Activated naive CD8-positive, alpha-beta T cell treated with anti-CD3 and anti-CD28 coated beads, Interleukin-2, amount 50 U/mL, for 24 hours (primary cell): ENCODE data around the gene VPS51.

Source experiments
- ATAC-seq: fragments of 150-1000 bp; cut with Tn5 transposase; one replicate; pipeline ENCODE4 v1.10.0; 2021
- DNase-seq: peaks from one replicate; pipeline ENCODE4 v3.0.0; 2021
- H3K27ac Mint-ChIP-seq: one replicate; pipeline ENCODE4 v1.8.0; 2021; ENCODE audit warnings: mild to moderate bottlenecking, mixed read lengths
- H3K27me3 Mint-ChIP-seq: one replicate; pipeline ENCODE4 v1.8.0; 2021; ENCODE audit warnings: mixed read lengths
- H3K36me3 Mint-ChIP-seq: one replicate; pipeline ENCODE4 v1.8.0; 2021; ENCODE audit warnings: low read depth, mixed read lengths
- H3K4me1 Mint-ChIP-seq: one replicate; pipeline ENCODE4 v1.8.0; 2021; ENCODE audit warnings: mixed read lengths
- H3K4me3 Mint-ChIP-seq: one replicate; pipeline ENCODE4 v1.8.0; 2021; ENCODE audit warnings: mild to moderate bottlenecking, moderate library complexity, mixed read lengths
- H3K9me3 Mint-ChIP-seq: one replicate; pipeline ENCODE4 v1.8.0; 2021; ENCODE audit warnings: mixed read lengths

The VPS51 gene

DNA sequence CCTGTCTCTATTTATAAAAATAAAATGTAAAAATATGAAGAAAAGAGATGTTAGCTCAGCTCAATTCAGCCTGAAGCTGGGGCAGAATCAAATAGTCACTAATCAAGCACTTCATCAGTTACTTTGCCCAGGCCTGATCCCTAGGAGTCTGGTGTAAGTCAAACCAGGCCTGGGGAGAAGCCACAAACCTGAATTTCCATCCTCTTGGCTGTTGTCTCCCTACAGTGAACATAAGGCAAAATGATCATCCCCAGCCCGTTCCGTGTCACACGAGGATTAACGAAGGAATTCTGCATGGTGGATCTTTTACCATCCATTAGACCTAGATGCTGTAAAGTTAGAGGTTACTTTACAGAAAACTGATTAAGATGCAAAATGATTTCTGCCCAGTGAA, 31.2 kb upstream of the VPS51 start:
- Mint-ChIP-seq H3K9me3 (no peaks in the 10 kb centered on the region), H3K27ac (no peak overlapping the region), H3K36me3 (no peaks in the 10 kb centered on the region)

DNA sequence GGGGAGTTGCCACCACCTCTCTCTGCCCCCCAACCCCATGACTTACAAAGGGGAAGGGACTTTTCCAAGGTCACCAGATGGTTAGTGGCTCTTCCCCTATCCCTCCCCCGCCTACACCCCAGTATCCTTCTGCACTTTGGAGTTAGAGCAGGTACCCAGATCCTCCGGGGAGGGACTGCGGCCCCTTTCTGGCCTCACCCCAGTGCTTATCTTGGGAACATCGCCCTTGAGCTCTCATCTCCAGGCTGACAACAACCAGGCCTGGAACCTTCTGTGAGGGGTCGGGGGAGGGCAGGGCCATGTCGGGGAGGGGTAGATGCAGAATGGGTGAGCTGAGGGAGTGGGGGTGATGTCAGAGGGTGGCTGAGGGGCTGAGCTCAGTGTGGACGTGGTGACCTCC, 30.2 kb upstream of the VPS51 start:
- no peak overlapping the region for H3K27ac Mint-ChIP-seq
- ATAC-seq (no peak), DNase-seq (no peak)
- no peaks in the 10 kb centered on the region for H3K4me1 Mint-ChIP-seq
- H3K4me3 Mint-ChIP-seq, result no peak overlapping the region
- no peaks in the 10 kb centered on the region for H3K36me3 Mint-ChIP-seq
- no peaks in the 10 kb centered on the region for H3K27me3 Mint-ChIP-seq
- H3K9me3 Mint-ChIP-seq, result no peaks in the 10 kb centered on the region

More for the DNA sequence above, 31.2 kb upstream of the VPS51 start:
- H3K27me3 Mint-ChIP-seq, result no peaks in the 10 kb centered on the region
- H3K4me3 Mint-ChIP-seq, result no peak overlapping the region
- DNase-seq (no peak), ATAC-seq (no peak)
- H3K4me1 Mint-ChIP-seq, result no peaks in the 10 kb centered on the region

DNA sequence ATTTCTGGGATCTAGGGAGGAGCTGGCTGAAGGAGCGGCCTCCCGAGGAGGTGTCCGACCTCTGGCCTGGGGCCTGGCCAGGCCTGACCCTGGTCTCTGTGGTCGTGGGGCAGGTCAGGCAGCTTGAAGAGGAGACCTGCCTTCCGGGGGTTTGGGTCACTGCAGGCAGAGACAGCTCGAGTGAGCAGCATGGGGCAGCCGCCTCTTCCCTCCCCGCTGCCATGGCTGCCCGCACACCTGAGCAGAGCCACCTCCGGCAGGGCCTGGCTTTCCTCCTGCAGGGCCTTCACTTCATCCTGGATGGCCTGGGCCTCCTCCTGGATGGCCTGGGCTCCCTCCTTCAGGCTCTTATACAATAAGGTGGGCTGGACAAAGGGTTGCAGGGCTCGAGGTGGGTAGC, 29.7 kb upstream of the VPS51 start:
- no peak overlapping the region for H3K27ac Mint-ChIP-seq
- no peaks in the 10 kb centered on the region for H3K36me3 Mint-ChIP-seq
- H3K9me3 Mint-ChIP-seq, result no peaks in the 10 kb centered on the region
- no peak for ATAC-seq
- H3K27me3 Mint-ChIP-seq, result no peaks in the 10 kb centered on the region
- no peak for DNase-seq
- H3K4me3 Mint-ChIP-seq, result no peak overlapping the region
- H3K4me1 Mint-ChIP-seq, result no peaks in the 10 kb centered on the region

DNA sequence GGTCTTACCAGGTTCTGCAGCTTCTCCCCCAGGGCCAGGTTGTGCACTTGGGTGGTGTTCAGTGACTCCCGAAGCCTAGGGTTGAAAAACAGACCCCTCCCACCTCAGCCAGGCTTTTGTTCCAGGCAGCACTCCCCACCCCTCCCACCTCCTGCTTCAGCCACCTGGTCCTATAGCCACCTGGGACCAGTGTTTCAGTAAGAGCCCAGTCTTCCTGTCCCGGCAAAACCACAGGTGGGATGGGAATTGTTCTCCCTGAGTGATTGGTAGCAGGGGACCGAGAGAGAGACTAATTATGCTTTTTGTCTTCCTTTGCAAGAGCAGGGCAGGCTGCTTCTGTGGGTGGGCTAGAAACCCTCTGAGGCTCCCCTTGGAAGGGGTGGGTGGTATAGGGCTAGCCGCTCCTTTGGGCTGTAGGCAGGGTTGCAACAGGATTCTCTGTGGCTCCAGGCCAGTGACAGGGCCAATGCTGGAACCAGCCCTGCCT, 29.2 kb upstream of the VPS51 start:
- DNase-seq, result no peak
- ATAC-seq, result no peak
- H3K27ac Mint-ChIP-seq, result no peak overlapping the region
- no peaks in the 10 kb centered on the region for H3K27me3 Mint-ChIP-seq
- no peak overlapping the region for H3K4me3 Mint-ChIP-seq
- H3K36me3 Mint-ChIP-seq, result no peaks in the 10 kb centered on the region
- no peaks in the 10 kb centered on the region for H3K9me3 Mint-ChIP-seq
- H3K4me1 Mint-ChIP-seq, result no peaks in the 10 kb centered on the region

DNA sequence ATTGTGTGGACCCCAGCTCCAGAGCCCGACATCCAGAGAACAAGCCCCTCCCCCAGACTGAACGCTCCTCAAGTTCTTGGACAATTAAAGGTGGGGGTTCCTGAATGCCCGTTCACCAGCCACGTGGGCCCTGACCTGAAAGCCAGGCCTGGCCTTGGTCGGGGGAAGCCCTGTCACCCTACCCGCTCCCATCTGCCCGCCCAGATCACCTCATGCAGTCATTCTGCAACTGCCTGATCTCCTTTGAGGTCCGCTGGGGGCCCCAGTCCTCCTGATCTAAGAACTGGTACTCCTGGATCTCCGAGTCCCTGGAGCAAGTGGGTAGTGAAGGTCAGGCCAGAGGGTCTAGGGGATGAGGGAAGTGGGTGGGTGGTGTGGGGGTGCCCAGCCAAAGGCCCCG, 28.6 kb upstream of the VPS51 start:
- Mint-ChIP-seq H3K36me3 (no peaks in the 10 kb centered on the region), H3K4me3 (no peak overlapping the region), H3K27me3 (no peaks in the 10 kb centered on the region), H3K27ac (no peak overlapping the region), H3K4me1 (no peaks in the 10 kb centered on the region), H3K9me3 (no peaks in the 10 kb centered on the region)
- DNase-seq (no peak), ATAC-seq (no peak)

DNA sequence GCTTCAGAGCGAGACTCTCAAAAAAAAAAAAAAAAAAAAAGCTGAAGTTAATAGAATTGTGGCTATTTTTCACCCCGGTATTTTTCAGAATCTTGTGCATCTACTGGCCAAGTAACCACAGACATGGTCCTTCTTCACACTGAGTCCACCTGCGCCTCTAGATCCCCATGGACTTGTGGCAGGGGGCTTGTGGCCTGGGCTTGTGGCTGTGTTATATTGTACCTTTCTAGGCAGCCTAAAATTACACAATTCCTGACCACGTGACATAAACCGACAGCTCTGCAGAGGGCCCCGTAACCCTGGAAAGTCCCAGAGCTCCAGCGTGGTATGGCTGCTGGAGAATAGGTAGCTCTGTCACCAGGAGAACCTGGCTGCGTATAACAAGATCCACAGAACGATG, 26.8 kb upstream of the VPS51 start:
- no peaks in the 10 kb centered on the region for H3K36me3 Mint-ChIP-seq
- no peak for ATAC-seq
- no peaks in the 10 kb centered on the region for H3K4me1 Mint-ChIP-seq
- no peak overlapping the region for H3K27ac Mint-ChIP-seq
- no peaks in the 10 kb centered on the region for H3K9me3 Mint-ChIP-seq
- H3K4me3 Mint-ChIP-seq, result no peak overlapping the region
- no peak for DNase-seq
- no peaks in the 10 kb centered on the region for H3K27me3 Mint-ChIP-seq

DNA sequence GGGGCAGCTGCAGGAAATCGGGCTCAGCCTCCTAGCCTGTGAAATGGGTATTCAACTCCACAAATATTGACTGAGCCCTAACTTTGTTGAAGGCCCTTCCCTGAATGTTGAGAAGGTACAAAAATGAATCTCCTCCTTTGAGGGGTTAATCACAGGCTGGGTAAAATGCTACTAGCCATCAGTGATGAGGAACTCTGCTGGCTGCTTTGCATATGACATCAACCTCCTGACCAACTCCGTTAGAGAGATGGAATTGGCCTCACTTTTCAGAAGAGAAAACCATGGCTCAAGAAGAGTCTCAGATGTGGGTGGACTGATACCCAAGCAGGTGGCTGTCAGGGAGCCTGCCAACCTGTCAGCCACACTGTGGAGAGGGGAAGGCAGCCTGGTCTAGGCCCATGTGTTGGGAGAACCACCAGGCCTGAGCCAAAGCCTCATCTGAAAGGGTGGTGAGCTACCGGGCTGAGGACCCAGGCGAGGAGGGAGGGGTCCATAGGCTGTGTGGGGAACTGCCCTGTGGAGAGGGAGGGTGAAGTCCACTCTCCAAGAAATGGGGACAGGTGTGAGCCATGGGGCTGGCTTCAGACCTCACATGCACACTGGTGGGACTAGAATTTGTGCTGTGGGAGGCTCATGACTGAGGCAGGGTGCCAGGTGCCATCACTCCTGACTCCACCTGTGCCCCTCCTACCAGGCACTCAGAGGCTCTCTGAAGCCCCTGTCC, 23.9 kb upstream of the VPS51 start:
- Mint-ChIP-seq H3K9me3 (no peaks in the 10 kb centered on the region), H3K4me1 (no peaks in the 10 kb centered on the region), H3K4me3 (no peak overlapping the region), H3K27me3 (no peaks in the 10 kb centered on the region), H3K27ac (no peak overlapping the region), H3K36me3 (peaks cover 11% of the 10 kb centered on the region)
- ATAC-seq (no peak), DNase-seq (no peak)

DNA sequence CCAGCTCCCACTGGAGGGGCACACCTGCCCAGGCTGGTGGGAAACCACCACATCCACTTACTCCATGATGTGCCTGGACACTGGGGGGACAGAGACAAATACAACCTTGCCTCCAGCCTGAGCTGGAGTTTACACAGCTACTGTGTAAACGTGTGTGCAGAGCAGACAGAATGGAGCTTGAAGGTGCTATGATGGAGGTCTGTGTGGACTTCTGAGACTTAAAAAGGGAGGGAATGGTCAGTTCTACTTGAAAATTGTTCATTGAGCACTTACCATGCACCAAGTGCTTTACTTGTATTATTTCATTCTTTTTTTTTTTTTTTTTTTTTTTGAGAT, 23.4 kb upstream of the VPS51 start:
- Mint-ChIP-seq H3K36me3 (peaks cover 16% of the 10 kb centered on the region), H3K4me1 (no peaks in the 10 kb centered on the region), H3K4me3 (no peak overlapping the region), H3K27ac (no peak overlapping the region), H3K27me3 (no peaks in the 10 kb centered on the region), H3K9me3 (no peaks in the 10 kb centered on the region)
- ATAC-seq (no peak), DNase-seq (no peak)

DNA sequence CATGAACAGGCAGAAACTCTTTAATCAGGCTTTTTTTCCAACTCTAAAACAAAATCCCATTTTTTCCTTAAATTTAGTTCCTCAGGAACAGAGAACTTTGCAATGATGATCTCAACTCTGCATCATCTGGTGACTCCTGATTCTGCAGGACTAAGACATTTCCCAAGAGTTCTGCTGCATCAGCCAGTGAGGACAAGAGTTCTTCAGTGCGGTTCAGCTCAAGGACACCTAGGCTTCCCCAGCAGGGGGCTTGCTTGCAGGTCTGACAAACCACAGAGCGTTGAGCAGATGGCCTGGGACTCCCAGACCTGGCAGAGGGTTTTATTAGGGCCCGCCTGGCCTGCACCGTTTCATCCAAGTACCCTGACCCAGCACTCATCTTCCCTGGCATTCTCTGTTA, 18.6 kb upstream of the VPS51 start:
- Mint-ChIP-seq H3K36me3 (peaks cover 57% of the 10 kb centered on the region), H3K4me1 (peaks cover 37% of the 10 kb centered on the region), H3K27me3 (no peaks in the 10 kb centered on the region), H3K9me3 (no peaks in the 10 kb centered on the region), H3K27ac (no peak overlapping the region), H3K4me3 (no peak overlapping the region)
- DNase-seq (no peak), ATAC-seq (no peak)

DNA sequence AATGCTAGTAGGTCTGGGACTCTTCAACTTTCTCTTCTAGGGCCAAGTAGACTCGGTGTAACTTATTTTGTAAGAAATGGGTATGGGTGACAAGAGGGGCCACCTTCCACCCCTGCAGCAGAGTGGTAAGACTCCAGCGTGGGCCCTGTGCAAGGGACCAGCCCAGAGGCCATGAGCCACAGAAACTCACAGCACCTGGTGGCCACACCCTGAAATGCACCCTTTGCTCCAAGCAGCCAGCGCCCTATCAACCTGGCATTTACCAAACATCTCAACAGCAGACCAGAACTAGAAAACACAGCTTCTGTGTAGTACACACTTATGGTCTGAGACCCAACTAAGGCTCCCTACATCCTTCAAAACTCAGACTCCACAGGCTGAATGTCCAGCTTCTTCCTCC, 17.9 kb upstream of the VPS51 start:
- Mint-ChIP-seq H3K9me3 (no peaks in the 10 kb centered on the region), H3K27me3 (no peaks in the 10 kb centered on the region), H3K4me3 (no peak overlapping the region), H3K27ac (no peak overlapping the region), H3K4me1 (peaks cover 44% of the 10 kb centered on the region), H3K36me3 (peaks cover 64% of the 10 kb centered on the region)
- ATAC-seq (peak; percentile 68), DNase-seq (peak; percentile 68)

DNA sequence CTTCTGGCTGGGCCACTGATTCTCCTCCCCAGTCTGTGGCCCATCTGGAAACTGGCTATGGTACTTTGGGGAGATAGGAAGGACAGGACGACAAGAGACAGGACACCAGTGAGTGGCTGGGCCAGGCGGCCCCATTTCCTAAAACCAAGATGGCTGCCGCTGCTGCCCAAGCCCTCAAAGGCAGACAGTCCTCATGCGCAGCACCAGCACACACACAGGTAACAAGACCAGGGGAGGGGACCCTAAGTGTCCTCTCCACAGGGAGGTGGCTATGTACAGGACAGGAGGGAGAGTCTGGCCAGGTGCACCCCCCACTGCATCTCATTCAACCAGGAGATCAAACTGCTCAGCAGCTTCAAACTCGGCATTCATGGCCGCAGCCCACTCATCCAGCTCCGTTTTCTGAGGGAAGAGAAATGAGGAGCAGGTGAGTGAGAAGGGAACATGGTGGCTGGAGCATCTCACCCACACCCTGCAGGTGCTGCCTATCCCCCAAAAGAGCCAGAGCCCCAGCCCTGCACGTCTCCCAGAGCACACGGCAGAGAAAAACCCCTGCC, 17.1 kb upstream of the VPS51 start:
- Mint-ChIP-seq H3K9me3 (no peaks in the 10 kb centered on the region), H3K4me3 (no peak overlapping the region), H3K27ac (peak overlapping the region; percentile 25), H3K27me3 (no peaks in the 10 kb centered on the region), H3K36me3 (peaks cover 71% of the 10 kb centered on the region), H3K4me1 (peaks cover 49% of the 10 kb centered on the region)
- DNase-seq, result no peak
- ATAC-seq, result no peak

DNA sequence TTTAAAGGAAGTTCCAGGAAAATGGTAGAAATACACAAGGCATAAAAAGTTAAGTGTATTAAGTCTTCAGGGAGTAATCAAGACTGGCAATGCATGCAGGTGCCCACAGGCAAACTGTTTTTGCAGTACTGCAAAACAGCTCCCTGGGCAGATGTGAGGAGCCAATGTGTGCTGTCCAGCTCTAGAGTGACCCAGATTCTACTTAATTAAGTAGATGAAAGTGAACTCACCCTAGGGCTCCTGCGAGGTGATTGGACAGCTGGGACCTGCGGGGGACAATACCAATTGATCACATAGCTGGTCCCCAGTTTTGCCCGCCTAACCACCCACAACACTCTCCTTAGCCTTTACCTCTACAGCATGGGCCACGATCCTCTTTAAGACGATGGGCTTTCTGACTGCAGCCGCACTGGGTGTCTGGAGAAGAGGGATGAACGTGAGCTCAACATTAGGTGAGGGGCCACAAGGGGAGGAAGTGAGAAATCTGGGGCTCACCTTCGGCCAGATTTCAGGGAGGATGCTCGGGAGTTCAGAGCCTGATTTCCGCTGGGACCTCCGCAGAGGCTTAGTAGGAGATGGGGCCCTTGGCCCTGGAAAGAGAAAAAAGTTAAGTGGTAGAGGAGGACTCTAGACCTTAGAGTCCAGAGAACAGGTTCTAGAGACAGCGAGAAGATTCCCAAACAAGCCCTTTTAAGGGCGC, 12.7 kb upstream of the VPS51 start:
- Mint-ChIP-seq H3K27ac (peak overlapping the region; percentile 97), H3K9me3 (no peaks in the 10 kb centered on the region), H3K36me3 (peaks cover 54% of the 10 kb centered on the region), H3K27me3 (no peaks in the 10 kb centered on the region), H3K4me3 (peak overlapping the region; percentile 98), H3K4me1 (peaks cover 62% of the 10 kb centered on the region)
- ATAC-seq (no peak), DNase-seq (no peak)

DNA sequence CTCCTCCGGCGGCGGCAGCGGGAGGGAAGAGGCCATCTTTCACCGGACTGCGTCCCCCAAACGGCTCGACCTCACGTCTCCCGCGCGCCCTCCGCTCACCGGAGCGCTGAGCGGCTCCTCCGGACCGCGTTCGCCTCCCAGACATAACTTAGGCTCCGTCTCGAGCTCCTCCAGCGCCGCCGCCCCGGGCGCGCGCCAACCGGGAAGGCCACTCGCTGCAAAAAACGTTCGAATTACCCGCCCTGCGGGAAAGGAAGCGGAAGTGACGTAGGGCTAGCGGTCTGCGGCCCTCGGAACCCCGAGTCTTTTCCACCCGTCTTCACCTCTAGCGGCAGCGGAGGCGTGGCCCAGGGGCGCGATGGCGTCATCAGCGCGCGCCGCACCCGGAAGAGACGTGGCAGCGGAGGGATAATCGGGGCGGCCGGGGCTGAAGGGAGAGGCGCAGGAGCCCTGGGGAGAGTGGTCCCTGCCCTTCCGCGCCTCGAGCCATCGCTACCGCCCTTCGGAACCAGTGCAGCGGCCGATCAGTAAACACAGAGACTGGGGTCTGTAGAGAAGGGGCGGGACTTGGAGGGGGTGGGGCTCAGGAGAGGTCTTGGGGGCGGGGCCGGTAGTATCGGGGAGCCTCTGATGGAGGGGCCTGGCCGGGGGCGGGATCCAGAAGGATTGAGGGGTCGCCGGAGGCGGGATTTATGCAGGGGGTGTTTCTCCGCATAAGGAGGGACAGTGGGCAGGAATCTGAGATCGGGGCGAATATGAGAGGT, 12.0 kb upstream of the VPS51 start, which contains the start of the genes CDCA5 and ZFPL1:
Gene CDCA5, minus strand, starts transcription at position 207 of the 764 bp plus-strand sequence. Its CDS starts 62 bp downstream, at position 145.
Gene ZFPL1, plus strand, starts transcription at position 389 of the 764 bp plus-strand sequence. CDS start 477 bp downstream, outside the sequence.
- no peaks in the 10 kb centered on the region for H3K9me3 Mint-ChIP-seq
- H3K4me1 Mint-ChIP-seq, result peaks cover 54% of the 10 kb centered on the region
- DNase-seq, result peak; percentile 99
- peak; percentile 82 for ATAC-seq
- H3K36me3 Mint-ChIP-seq, result peaks cover 53% of the 10 kb centered on the region
- H3K4me3 Mint-ChIP-seq, result peak within 1 kb of the TSS; percentile 98
- no peaks in the 10 kb centered on the region for H3K27me3 Mint-ChIP-seq
- peak within 1 kb of the TSS; percentile 97 for H3K27ac Mint-ChIP-seq

DNA sequence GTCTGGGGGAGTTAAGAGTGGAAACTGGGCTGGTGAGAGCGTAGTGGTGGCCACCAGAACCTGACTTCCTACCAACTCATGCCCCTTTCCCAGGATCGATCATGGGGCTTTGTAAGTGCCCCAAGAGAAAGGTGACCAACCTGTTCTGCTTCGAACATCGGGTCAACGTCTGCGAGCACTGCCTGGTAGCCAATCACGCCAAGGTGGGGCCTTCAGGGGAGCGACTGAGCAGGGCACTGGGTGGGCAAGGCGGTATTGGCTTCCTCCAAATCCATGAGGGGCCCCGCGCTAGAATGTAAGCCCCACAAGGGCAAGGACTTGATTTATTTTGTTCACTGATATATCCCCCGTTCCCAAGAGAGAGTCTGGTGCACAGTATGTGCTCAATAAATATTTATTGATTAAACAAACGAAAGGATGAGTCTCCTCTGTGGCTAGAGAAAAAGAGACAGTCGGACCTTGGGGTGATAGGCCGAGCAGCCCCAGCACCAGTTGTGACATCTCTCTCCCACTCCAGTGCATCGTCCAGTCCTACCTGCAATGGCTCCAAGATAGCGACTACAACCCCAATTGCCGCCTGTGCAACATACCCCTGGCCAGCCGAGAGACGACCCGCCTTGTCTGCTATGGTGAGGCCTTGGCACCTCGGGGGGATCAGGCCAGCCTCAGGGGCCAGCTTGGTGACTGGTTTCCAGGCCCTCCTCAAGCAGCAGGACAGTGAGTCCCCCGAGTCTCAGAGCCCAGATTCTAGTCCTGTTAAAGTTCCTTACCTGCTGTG, 11.2 kb upstream of the VPS51 start:
- H3K9me3 Mint-ChIP-seq, result no peaks in the 10 kb centered on the region
- ATAC-seq (no peak), DNase-seq (no peak)
- H3K4me3 Mint-ChIP-seq, result peak overlapping the region; percentile 98
- peaks cover 50% of the 10 kb centered on the region for H3K4me1 Mint-ChIP-seq
- H3K36me3 Mint-ChIP-seq, result peaks cover 53% of the 10 kb centered on the region
- no peaks in the 10 kb centered on the region for H3K27me3 Mint-ChIP-seq
- H3K27ac Mint-ChIP-seq, result peak overlapping the region; percentile 97
